K562 (cell line): ENCODE data around the gene NQO2. TPM values are rescaled to one million over a fixed set of nuclear protein-coding genes. Genes with fewer than 3 reads are reported as not detected.

Source experiments
- ATAC-seq: fragments of 200-7000 bp; cut with Tn5 transposase; 3 replicates; pipeline ENCODE4 v1.9.1; 2020; ENCODE audit warnings: moderate library complexity
- BruUV-seq: library from RNA; stranded (reverse); fragments of 400-500 nt; replicated peaks from 2 replicates; lab custom pipeline; 2021; lab: Mats Ljungman, UMichigan
- CTCF ChIA-PET: fragments of 300-600 bp; formaldehyde crosslinking; extraction: SDS; loops from one replicate; lab custom pipeline; 2021; ENCODE audit warnings: low intra/inter-chr PET ratio; lab: Yijun Ruan, JAX
- POLR2A ChIA-PET: fragments of 300-600, 350-650 bp; sonication (Branson Sonifier 250); formaldehyde crosslinking; extraction: SDS; loops from one replicate; lab custom pipeline; 2021; ENCODE audit warnings: antibody characterized with exemption, inconsistent platforms; lab: Yijun Ruan, JAX
- DNase-seq, 4 experiments: peaks; one replicate each; pipeline versions ENCODE4 v3.0.0 to v3.0.0-alpha.2; 2011 to 2018; ENCODE audit warnings: low spot score in 3 of 4, mixed read lengths in 3 of 4; ENCODE audit errors: extremely low read depth in 1 of 4
- FAIRE-seq: peaks from 2 replicates; lab custom pipeline; 2011; peaks lifted over from hg19 to GRCh38; lab: Jason Lieb, UNC
- H2AFZ ChIP-seq: 2 replicates; pipeline ENCODE4 v1.6.0; 2011; ENCODE audit warnings: low read depth, low read length, control low read depth, inconsistent platforms
- H3K27ac ChIP-seq: fragments of 200-600 bp; 3 replicates; pipeline ENCODE4 v1.8.0; 2011; ENCODE audit warnings: low read depth, mild to moderate bottlenecking, control low read depth, inconsistent platforms, low read length, moderate library complexity, mixed read lengths; ENCODE audit errors: extremely low read depth
- H3K27me3 ChIP-seq, 2 experiments: fragments of 300-600 bp in 1 of 2; 2 replicates in 1 of 2; 3 replicates in 1 of 2; pipeline versions ENCODE4 v1.6.0 to v1.8.0; 2011; ENCODE audit warnings: inconsistent platforms in 2 of 2, low read length in 2 of 2, mild to moderate bottlenecking in 1 of 2, mixed read lengths in 1 of 2, moderate library complexity in 1 of 2; ENCODE audit not compliant: control insufficient read depth in 2 of 2, insufficient read depth in 2 of 2
- H3K36me3 ChIP-seq: fragments of 300-600 bp; 3 replicates; pipeline ENCODE4 v1.8.0; 2011; ENCODE audit warnings: mild to moderate bottlenecking, low read length, inconsistent platforms; ENCODE audit not compliant: control insufficient read depth, insufficient read depth
- H3K4me1 ChIP-seq, 2 experiments: fragments of 200-600 bp in 1 of 2; replicated peaks in 1 of 2; 2 replicates in 1 of 2; 3 replicates in 1 of 2; pipeline versions ENCODE4 v1.5.1 to v1.8.0; 2011; ENCODE audit warnings: inconsistent platforms in 2 of 2, low read length in 2 of 2, mild to moderate bottlenecking in 1 of 2, mixed read lengths in 1 of 2, moderate library complexity in 1 of 2; ENCODE audit not compliant: control insufficient read depth in 2 of 2, insufficient read depth in 2 of 2
- H3K4me2 ChIP-seq: 2 replicates; pipeline ENCODE4 v1.6.1; 2011; ENCODE audit warnings: low read length, control low read depth, inconsistent platforms, mixed read lengths; ENCODE audit not compliant: insufficient read depth
- H3K4me3 ChIP-seq: fragments of 200-600 bp; sonication (generic), shearing (Covaris generic); 2 replicates; pipeline ENCODE4 v1.5.1; 2016; ENCODE audit warnings: control low read depth, inconsistent platforms
- H3K79me2 ChIP-seq: fragments of 200-600 bp; 3 replicates; pipeline ENCODE4 v1.8.0; 2011; ENCODE audit warnings: low read length, inconsistent platforms; ENCODE audit not compliant: control insufficient read depth, insufficient read depth
- H3K9ac ChIP-seq, 2 experiments: 2 replicates each; pipeline versions ENCODE4 v1.6.0 to v1.6.1; 2011; ENCODE audit warnings: low read depth in 2 of 2, low read length in 2 of 2, control low read depth in 1 of 2, inconsistent platforms in 1 of 2, mild to moderate bottlenecking in 1 of 2, mixed read lengths in 1 of 2; ENCODE audit not compliant: insufficient read depth in 1 of 2
- H3K9me1 ChIP-seq: one replicate; pipeline ENCODE4 v1.6.0; 2011; ENCODE audit warnings: inconsistent platforms, mild to moderate bottlenecking, low read length, moderate library complexity; ENCODE audit not compliant: control insufficient read depth, insufficient read depth
- H3K9me3 ChIP-seq: replicated peaks from 2 replicates; pipeline ENCODE4 v1.5.1; 2011; ENCODE audit warnings: low read depth, low read length, inconsistent platforms; ENCODE audit not compliant: control insufficient read depth, insufficient read depth
- H4K20me1 ChIP-seq: replicated peaks from 2 replicates; pipeline ENCODE4 v1.6.1; 2011; ENCODE audit warnings: low read length, inconsistent platforms, mixed read lengths; ENCODE audit not compliant: control insufficient read depth, insufficient read depth
- CBX5 ChIP-seq: IDR thresholded peaks from 2 replicates; pipeline ENCODE4 v1.6.1; 2014; ENCODE audit warnings: low read depth, borderline replicate concordance
- CEBPB ChIP-seq: fragments of 450-650 bp; IDR thresholded peaks from 2 replicates; pipeline ENCODE4 v1.6.1; 2016; ENCODE audit warnings: missing genetic modification characterization, missing compliant biosample characterization
- CEBPG ChIP-seq, 3 experiments: fragments of 200-800 bp in 1 of 3; sonication (Bioruptor generic) in 1 of 3; sonication (generic) in 1 of 3; formaldehyde crosslinking in 1 of 3; IDR thresholded peaks in 2 of 3; conservative IDR thresholded peaks in 1 of 3; 2 replicates each; pipeline versions ENCODE4 v1.6.1 to v1.8.0; 2016 to 2022; ENCODE audit warnings: missing compliant biosample characterization in 2 of 3, missing genetic modification characterization in 2 of 3, mild to moderate bottlenecking in 1 of 3, missing genetic modification reagents in 1 of 3
- ELF4 ChIP-seq: fragments of 450-650 bp; formaldehyde crosslinking; IDR thresholded peaks from 2 replicates; pipeline ENCODE4 v1.4.0; 2022; ENCODE audit warnings: missing genetic modification characterization
- EP400 ChIP-seq: fragments of 450-650 bp; IDR thresholded peaks from 2 replicates; pipeline ENCODE4 v1.6.1; 2017; ENCODE audit warnings: antibody characterized with exemption, mild to moderate bottlenecking, moderate library complexity
- HDAC8 ChIP-seq: fragments of 450-650 bp; IDR thresholded peaks from 2 replicates; pipeline ENCODE4 v1.6.1; 2016; ENCODE audit warnings: mild to moderate bottlenecking, missing genetic modification characterization, moderate library complexity, missing compliant biosample characterization
- MITF ChIP-seq: IDR thresholded peaks from 2 replicates; pipeline ENCODE4 v1.6.1; 2014; ENCODE audit warnings: antibody characterized with exemption
- NFATC3 ChIP-seq: fragments of 450-650 bp; IDR thresholded peaks from 2 replicates; pipeline ENCODE4 v1.6.1; 2017; ENCODE audit warnings: mild to moderate bottlenecking
- SIN3A ChIP-seq, 2 experiments: fragments of 150-350 bp in 1 of 2; IDR thresholded peaks; 2 replicates each; pipeline ENCODE4 v1.6.1; 2011 to 2016; ENCODE audit warnings: borderline replicate concordance in 2 of 2, low read depth in 2 of 2, low read length in 2 of 2, mild to moderate bottlenecking in 2 of 2, moderate library complexity in 2 of 2; ENCODE audit not compliant: control insufficient read depth in 1 of 2
- TAL1 ChIP-seq: fragments of 450-650 bp; IDR thresholded peaks from 2 replicates; pipeline ENCODE4 v1.6.1; 2016; ENCODE audit warnings: mild to moderate bottlenecking
- ZNF311 ChIP-seq: fragments of 250-450 bp; sonication (Bioruptor Pico); IDR thresholded peaks from 2 replicates; pipeline ENCODE4 v1.4.0; 2020; ENCODE audit warnings: mild to moderate bottlenecking, moderate library complexity
- ZNF644 ChIP-seq: fragments of 200-800 bp; sonication (Bioruptor generic); IDR thresholded peaks from 2 replicates; pipeline ENCODE4 v1.6.1; 2016; ENCODE audit warnings: low read depth, missing genetic modification characterization, missing compliant biosample characterization
- ZNF695 ChIP-seq: fragments of 450-650 bp; formaldehyde crosslinking; IDR thresholded peaks from 2 replicates; pipeline ENCODE4 v1.4.0; 2020; ENCODE audit warnings: mild to moderate bottlenecking, moderate library complexity
- WGBS: fragments of 100-300 bp; shearing (Covaris generic); methylation state at CpG from one replicate; pipeline ENCODE4 v1.1.6; 2016; ENCODE audit warnings: low coverage, mixed read lengths; ENCODE audit not compliant: insufficient coverage; ENCODE audit errors: missing lambda C conversion rate; 5-methylcytosine and 5-hydroxymethylcytosine counted together
- in situ Hi-C: fragments of 300-500 bp; cut with MboI; formaldehyde crosslinking; loops from 4 replicates; pipeline ENCODE4 v1.15.0; 2018; ENCODE audit warnings: inconsistent platforms, mixed read lengths
- intact Hi-C: fragments of 100-400 bp; cut with micrococcal nuclease; formaldehyde crosslinking; loops from 2 replicates; pipeline ENCODE4 v1.14.2; 2022
- polyA plus RNA-seq, 8 experiments: library from polyadenylated mRNA; depleted of rRNA in 4 of 8; stranded (reverse) in 5 of 8; unstranded in 3 of 8; fragments of >200 nt; fragmentation: Nextera tagmentation in 2 of 8; fragmentation: Illumina TruSeq in 1 of 8; extraction: Ambion mirVana in 2 of 8; extraction: Trizol in 1 of 8; gene quantifications; 2 replicates each; pipeline versions ENCODE4 v1.2.1 to v1.2.3, GENCODE V29; 2011 to 2014; ENCODE audit warnings: inconsistent platforms in 1 of 8, missing spikeins in 1 of 8
- total RNA-seq, 7 experiments: library from RNA; depleted of rRNA in 6 of 7; stranded (reverse); fragments of >200 nt in 6 of 7; fragmentation: Illumina TruSeq in 2 of 7; extraction: Trizol in 2 of 7; gene quantifications; 2 replicates each; pipeline versions ENCODE4 v1.2.1 to v1.2.3, GENCODE V29; 2011 to 2021; ENCODE audit warnings: low replicate concordance in 1 of 7

The NQO2 gene
- total and polyA plus RNA-seq, 9 of the 15 experiments (the other 6 are each of a cell fraction or from before 2014, with no cell fraction given): 54.6 to 214 (median 116) TPM

- Histone ChIP-seq H3K4me2 (no peak overlapping the region), H3K4me3 (no peak overlapping the region), H4K20me1 (no peaks in the 10 kb centered on the region), H3K27me3 (no peaks in the 10 kb centered on the region), H3K9ac (no peak overlapping the region), H3K9me3 (no peaks in the 10 kb centered on the region), H3K27ac (no peak overlapping the region), H3K9me1 (no peaks in the 10 kb centered on the region), H2AFZ (peak overlapping the region; percentile 37), H3K79me2 (peaks cover 8% of the 10 kb centered on the region; the same call in 2 of the 3 replicates), H3K36me3 (no peaks in the 10 kb centered on the region), H3K4me1 (peaks cover 32 to 33% of the 10 kb centered on the region in 2 experiments)
- in situ Hi-C loops: loop anchor here (10.0 kb wide), 1 partner anchor 272 kb away; no protein-coding TSS in a partner anchor
- POLR2A ChIA-PET: interaction anchor here (1.3 to 1.7 kb wide), 2 partner anchors 55 to 135 kb away, joined by 4 read pairs; no protein-coding TSS in a partner anchor
- TF ChIP-seq ZNF644 (tag): no peak
- TF ChIP-seq CBX5: no peak
- TF ChIP-seq ZNF311 (CRISPR knock-in tag): no peak
- no peak for TF ChIP-seq CEBPG (CRISPR knock-in tag; IDR thresholded peaks at IDR 0.05)
- TF ChIP-seq CEBPG (tag; conservative IDR thresholded peaks at IDR 0.05 in 1 of 2, IDR thresholded peaks at IDR 0.05 in 1 of 2): peak in 1 of 2 experiments; percentile 27; a peak in 1 of 4 replicates
- no peak for TF ChIP-seq TAL1
- TF ChIP-seq ZNF695: no peak
- TF ChIP-seq ELF4 (CRISPR knock-in tag): no peak
- TF ChIP-seq EP400: no peak
- TF ChIP-seq CEBPB (tag): 0 out of 2 replicates have a peak, but pooled peaks have one; percentile 29
- TF ChIP-seq NFATC3: no peak
- TF ChIP-seq SIN3A (IDR thresholded peaks at IDR 0.05; ENCODE audit: borderline replicate concordance in 2 of 2, control insufficient read depth in 1 of 2, low read depth in 2 of 2, low read length in 2 of 2): 0 out of 4 replicates have a peak, but pooled peaks of 1 of the 2 experiments have one; percentile 23
- TF ChIP-seq HDAC8 (tag): no peak
- no peak for TF ChIP-seq MITF
- no peak for ATAC-seq
- CTCF ChIA-PET: interaction anchor here (0.9 kb wide), 1 partner anchor 58 kb away, joined by 7 read pairs; the partner anchor contains the start of gene NQO2
- BruUV-seq: no TSS peak
- 57% methylated on average over 11 of the region's 11 CpGs for WGBS
- no peak for FAIRE-seq
- DNase-seq: no peak
- intact Hi-C loops: no loop called here
Measured at GRCh38 chr6:3057063-3057770, 57.5 kb downstream of the NQO2 start.
